ENCODE measurements around the gene CYP46A1.
A peak's percentile ranks its signal among the peaks of the same experiment; 100 is the strongest.

Gene CYP46A1

GRCh38 chr14:99724196-99724891 lies 40.2 kb downstream of the CYP46A1 start:
- Histone ChIP-seq H3K4me3 (no peak overlapping the region), H3K27ac (no peak overlapping the region)

- no peak overlapping the region for H3K27ac ChIP-seq
- H3K4me3 ChIP-seq = no peak overlapping the region
Measured at GRCh38 chr14:99724939-99725773, 41.1 kb downstream of the CYP46A1 start.

- no peak overlapping the region for H3K27ac ChIP-seq
- no peak overlapping the region for H3K4me3 ChIP-seq
Measured at GRCh38 chr14:99725774-99726537, 41.9 kb downstream of the CYP46A1 start.

- no peak overlapping the region for H3K27ac ChIP-seq
- H3K4me3 ChIP-seq = no peak overlapping the region
Measured at GRCh38 chr14:99726538-99727095, 42.5 kb downstream of the CYP46A1 start.

GRCh38 chr14:99727096-99727870 lies 43.2 kb downstream of the CYP46A1 start:
- no peak overlapping the region for H3K4me3 ChIP-seq
- H3K27ac ChIP-seq = no peak overlapping the region

- H3K27ac ChIP-seq = no peak overlapping the region
- no peak overlapping the region for H3K4me3 ChIP-seq
Measured at GRCh38 chr14:99728231-99728920, 44.3 kb downstream of the CYP46A1 start.

DNA sequence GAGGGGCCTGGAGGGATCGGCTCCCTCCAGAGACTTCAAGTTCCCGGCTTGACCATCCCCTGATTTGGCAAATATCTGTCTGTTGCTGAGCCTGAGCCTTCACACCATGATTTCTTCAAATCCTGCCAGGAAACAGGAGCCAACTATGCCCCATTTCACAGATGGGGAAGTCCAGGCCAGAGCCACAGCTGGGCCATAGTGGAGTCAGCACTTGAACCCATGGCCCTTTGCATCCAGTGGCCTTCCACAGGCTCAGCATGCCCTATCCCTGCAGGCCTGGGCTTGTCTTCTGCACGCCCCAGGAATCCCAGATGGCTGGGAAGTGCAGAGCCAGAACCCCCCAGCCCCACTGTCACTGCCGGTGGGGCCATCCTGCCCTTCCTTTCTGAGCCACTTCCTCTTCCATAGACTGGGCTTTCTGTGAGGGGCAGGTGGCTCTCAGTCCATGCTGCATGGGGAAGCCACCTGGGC lies 44.9 kb downstream of the CYP46A1 start:
- no peak overlapping the region for H3K4me3 ChIP-seq
- H3K27ac ChIP-seq = no peak overlapping the region

DNA sequence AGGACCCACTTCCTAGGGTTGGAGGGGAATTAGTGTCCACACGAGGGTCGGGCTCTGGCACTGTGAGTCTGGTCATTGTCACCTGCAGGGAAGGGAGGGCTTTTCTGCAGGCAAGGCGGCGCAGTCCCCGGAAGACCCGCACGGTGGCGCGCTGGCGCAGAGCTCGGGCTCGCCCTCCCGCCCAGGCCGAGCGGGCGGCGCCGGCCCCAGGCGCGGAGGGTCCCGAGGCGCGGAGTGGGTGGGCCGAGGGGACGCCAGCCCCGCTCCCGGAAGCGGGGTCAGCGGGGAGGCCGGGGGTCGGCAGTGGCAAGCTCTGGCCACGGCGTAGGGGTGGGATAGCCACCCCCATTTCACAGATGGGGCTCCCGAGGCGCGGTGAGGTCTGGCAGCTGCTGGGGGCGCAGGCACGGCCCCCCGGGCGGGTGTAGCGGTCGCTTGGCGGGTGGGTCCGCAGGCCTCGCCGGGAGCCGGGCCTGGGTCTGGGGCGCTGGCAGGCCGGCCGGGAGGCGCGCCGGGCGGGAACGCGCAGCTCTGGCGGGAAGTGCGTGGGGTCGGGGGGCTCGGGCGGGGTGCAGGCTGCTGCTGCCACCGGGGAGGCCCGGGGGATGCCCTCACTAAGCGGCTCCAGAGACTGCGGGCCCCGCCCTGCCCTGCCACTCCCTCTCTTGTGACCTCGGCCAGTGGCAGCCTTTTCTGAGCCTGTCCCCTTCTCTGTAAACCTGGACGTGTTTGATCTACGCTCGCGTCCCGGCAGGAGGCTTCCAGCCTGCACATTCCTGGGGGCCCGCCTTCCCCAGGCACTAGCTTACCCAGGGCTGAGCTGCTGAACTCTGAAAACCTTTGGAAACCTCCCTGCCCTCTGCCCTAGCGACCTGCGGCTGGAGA lies 46.1 kb downstream of the CYP46A1 start:
- Histone ChIP-seq H3K4me3 (peak overlapping the region in 6 of 7 experiments; percentile 24 to 47 (median 39)), H3K27ac (peak overlapping the region in 7 of 21 experiments; percentile 0 to 56 (median 18))

GRCh38 chr14:99730876-99731546 lies 46.9 kb downstream of the CYP46A1 start:
- peak overlapping the region in 2 of 21 experiments; percentile 10 to 56 for H3K27ac ChIP-seq

DNA sequence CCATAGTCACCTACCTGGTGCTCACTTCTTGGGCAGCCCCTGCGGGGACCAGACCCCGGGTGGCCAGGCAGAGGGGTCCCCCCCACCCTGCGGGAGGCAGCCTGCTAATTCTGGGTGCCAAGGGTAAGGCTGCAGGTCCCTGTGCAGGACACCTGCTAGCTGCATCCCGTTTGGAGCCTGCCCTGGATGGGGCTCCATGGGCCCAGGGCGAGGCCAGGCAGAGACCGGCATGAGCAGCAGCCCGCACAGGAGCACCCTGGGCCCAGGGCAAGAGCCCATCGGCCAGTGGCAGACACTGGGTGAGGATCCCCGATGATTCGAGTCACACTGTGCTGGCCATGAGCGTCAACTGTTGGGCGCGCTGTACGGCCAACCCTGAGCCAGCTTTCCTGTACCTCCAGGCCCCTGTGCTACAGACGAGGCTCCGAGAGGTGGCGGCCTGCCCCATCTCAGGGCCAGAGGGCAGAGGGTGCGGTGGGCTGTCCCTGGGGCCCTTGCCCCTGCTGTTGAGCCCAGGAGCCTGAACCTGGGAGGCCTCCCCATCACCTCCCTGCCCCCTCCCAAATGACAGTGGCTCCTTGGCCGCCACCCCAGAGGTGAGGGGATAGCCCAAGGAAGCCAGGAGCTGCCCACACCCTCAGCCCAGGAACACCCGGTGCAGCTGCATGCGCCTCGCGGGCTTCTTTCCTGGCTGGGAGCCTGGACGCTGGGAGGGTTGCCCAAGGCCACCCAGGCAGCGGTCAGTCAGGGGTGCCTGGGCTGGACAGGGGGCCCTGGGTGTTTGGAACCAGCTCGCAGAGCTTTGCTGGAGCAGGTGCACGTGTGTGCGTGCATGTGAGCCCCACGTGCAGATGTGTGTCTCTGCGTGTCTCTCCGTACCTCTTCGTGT lies 47.7 kb downstream of the CYP46A1 start:
- H3K27ac ChIP-seq = no peak overlapping the region
- no peak overlapping the region for H3K4me3 ChIP-seq

More at GRCh38 chr14:99730876-99731546, 46.9 kb downstream of the CYP46A1 start:
- peak overlapping the region in 1 of 7 experiments; percentile 47 for H3K4me3 ChIP-seq

DNA sequence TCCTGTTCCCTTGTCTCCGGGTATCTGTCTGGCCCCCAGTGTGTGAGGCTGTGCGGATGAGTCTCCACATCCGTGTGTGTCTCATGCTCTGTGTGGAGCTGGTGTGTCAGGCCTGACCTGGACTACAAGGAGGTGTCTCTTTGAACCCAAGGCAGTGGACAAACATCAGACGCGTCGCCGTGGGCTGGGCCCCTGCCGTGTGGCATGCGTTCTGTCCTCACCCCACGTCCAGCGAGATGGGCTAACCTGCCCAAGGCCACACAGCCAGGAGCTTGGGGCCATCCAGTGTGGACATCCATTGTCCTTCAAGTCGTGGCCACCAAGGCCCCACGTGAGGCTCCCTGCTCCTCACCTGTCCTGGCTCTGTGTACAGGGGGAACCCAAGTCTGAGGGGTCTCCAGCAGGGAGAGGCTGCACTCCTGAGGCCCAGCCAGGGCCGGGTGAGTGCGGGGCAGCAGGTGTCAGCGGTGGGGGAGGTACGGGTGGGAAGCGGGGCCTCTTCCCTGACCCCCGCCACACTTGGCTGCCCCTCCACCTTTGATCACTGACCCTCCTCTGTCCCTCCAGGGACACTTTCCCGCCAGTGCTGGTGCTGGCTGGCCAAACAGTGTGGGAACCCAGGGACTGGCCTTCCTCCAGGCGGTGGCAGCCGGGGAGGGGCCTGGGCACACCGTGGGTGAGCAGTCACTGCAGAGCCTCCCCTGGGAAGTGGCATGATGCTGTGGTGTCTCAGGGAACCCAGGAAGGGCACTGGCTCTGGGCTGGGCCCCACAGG lies 48.5 kb downstream of the CYP46A1 start:
- Histone ChIP-seq H3K4me3 (no peak overlapping the region), H3K27ac (no peak overlapping the region)

GRCh38 chr14:99733211-99733539 lies 49.1 kb downstream of the CYP46A1 start:
- Histone ChIP-seq H3K4me3 (no peak overlapping the region), H3K27ac (no peak overlapping the region)

DNA sequence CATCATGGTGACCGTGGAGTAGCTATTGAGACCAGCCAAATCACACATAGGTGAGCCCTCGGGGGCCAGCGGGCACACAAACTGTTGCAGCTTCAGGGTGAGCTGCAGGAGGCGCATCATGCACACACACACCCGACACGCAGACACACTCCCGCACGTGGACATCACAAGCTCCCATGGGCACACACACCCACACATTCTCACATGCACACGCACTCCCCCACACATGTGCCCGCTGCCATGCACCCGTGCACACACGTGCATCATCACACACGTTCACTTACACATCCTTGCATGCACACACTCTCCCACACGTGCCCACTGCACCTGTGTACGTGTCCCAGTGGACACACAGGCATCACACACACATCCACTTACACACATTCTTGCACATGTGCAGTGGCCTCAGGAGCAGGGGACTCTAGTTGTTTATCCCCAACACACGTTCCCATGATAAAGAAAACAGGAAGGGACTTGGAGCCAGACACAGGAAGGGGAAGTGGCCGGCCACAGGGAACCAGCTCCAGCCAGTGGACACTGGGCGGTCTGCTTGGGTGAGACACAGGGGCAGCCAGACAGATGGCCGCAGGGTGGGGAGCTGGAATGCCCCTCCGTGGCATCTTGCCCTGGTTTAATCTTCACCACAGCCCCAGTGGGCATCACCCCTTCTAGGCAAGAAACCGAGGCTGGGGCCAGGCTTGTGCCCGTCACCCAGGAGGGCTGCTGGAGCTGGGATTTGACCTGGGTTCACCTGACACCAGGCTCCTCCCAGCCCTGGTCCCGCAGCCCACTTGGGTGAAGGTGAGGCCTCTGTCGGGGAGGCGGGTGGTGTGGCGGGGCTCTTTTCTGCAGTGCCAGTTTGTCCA lies 49.7 kb downstream of the CYP46A1 start:
- peak overlapping the region in 1 of 21 experiments; percentile 67 for H3K27ac ChIP-seq
- H3K4me3 ChIP-seq = no peak overlapping the region

DNA sequence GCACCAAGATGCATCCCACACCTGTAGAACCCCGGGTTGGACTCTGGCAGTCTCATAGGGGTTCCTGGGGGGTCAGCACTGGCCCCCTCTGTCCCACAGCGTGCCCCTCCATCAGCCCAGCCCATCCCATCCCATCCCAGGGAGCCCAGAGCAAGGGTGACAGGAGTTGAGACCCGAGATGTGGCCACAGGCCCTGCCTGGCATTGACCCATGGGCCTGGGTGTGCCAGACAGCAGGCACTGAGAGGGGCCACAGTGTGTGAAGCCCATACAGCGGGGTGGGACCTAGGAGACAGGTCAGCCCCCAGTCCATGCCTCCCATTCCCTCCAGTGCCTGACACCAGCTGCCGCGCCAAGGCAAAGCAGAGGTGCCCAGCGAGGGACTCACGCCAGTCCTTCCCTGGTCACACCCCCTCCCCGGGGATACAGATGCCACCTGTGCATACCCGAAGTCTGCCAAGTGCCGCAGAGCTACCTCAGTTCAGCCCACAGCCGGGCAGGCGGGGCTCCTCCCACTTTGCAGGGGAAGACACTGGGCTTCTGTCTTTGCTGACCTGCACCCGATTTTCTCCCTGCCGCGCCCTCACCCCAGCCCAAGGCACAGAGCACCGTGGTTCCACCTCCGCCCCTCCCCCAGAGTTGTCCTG lies 50.4 kb downstream of the CYP46A1 start:
- H3K27ac ChIP-seq = peak overlapping the region in 1 of 21 experiments; percentile 67
- no peak overlapping the region for H3K4me3 ChIP-seq

Measured in skin epidermis (tissue), 12 donors.